ENCODE measurements around the gene ADCY4.

DNA sequence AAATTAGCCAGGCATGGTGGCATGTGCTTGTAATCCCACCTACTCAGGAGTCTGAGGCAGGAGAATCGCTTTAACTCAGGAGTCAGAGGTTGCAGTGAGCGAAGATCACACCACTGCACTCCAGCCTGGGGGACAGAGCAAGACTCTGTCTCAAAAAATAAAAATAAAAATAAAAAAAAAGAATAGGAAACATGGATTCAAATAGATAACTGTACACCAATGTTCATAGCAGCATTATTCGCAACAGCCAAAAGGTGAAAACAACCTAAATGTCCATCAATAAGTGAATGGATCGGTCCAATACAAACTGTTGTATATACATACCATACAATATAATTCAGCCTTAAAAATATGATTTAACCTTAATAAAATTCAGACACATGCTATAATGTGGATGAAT is 8.0 kb upstream of the ADCY4 start:
- TF ChIP-seq, protein P1, sequence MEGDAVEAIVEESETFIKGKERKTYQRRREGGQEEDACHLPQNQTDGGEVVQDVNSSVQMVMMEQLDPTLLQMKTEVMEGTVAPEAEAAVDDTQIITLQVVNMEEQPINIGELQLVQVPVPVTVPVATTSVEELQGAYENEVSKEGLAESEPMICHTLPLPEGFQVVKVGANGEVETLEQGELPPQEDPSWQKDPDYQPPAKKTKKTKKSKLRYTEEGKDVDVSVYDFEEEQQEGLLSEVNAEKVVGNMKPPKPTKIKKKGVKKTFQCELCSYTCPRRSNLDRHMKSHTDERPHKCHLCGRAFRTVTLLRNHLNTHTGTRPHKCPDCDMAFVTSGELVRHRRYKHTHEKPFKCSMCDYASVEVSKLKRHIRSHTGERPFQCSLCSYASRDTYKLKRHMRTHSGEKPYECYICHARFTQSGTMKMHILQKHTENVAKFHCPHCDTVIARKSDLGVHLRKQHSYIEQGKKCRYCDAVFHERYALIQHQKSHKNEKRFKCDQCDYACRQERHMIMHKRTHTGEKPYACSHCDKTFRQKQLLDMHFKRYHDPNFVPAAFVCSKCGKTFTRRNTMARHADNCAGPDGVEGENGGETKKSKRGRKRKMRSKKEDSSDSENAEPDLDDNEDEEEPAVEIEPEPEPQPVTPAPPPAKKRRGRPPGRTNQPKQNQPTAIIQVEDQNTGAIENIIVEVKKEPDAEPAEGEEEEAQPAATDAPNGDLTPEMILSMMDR (IDR thresholded peaks at IDR 0.05; ENCODE audit: insufficient read depth, low read length) = no peak
- TF ChIP-seq, protein P2, sequence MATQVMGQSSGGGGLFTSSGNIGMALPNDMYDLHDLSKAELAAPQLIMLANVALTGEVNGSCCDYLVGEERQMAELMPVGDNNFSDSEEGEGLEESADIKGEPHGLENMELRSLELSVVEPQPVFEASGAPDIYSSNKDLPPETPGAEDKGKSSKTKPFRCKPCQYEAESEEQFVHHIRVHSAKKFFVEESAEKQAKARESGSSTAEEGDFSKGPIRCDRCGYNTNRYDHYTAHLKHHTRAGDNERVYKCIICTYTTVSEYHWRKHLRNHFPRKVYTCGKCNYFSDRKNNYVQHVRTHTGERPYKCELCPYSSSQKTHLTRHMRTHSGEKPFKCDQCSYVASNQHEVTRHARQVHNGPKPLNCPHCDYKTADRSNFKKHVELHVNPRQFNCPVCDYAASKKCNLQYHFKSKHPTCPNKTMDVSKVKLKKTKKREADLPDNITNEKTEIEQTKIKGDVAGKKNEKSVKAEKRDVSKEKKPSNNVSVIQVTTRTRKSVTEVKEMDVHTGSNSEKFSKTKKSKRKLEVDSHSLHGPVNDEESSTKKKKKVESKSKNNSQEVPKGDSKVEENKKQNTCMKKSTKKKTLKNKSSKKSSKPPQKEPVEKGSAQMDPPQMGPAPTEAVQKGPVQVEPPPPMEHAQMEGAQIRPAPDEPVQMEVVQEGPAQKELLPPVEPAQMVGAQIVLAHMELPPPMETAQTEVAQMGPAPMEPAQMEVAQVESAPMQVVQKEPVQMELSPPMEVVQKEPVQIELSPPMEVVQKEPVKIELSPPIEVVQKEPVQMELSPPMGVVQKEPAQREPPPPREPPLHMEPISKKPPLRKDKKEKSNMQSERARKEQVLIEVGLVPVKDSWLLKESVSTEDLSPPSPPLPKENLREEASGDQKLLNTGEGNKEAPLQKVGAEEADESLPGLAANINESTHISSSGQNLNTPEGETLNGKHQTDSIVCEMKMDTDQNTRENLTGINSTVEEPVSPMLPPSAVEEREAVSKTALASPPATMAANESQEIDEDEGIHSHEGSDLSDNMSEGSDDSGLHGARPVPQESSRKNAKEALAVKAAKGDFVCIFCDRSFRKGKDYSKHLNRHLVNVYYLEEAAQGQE (IDR thresholded peaks at IDR 0.05; ENCODE audit: insufficient replicate concordance, low read depth) = no peak
- no peak for TF ChIP-seq POLR2AphosphoS5 (IDR thresholded peaks at IDR 0.05; ENCODE audit: low read depth)
- no peak for TF ChIP-seq GABPA (IDR thresholded peaks at IDR 0.05; ENCODE audit: low read depth)

Measured in HL-60 (cell line).